ENCODE results near the gene ADAT3.

GRCh38 chr19:1906985-1907562, 1.9 kb downstream of the ADAT3 start:
- TF ChIP-seq CTCF (IDR thresholded peaks at IDR 0.05; ENCODE audit: low read length) (no peak), EZH2 (optimal IDR thresholded peaks at IDR 0.05; ENCODE audit: low read depth, low read length) (no peak)
